ENCODE results near the gene ZSCAN9. TPM values are rescaled to one million over a fixed set of nuclear protein-coding genes. Genes with fewer than 3 reads are reported as not detected.

The ZSCAN9 gene
- total and polyA plus RNA-seq, 2 of the 13 experiments (the other 11 are each of a cell fraction or from before 2014, with no cell fraction given), result 14.6 to 17.8 TPM

GRCh38 chr6:28225056-28225834, at the start of gene ZSCAN9 (continued):
- TF ChIP-seq PHF20 (CRISPR knock-in tag; IDR thresholded peaks at IDR 0.05) (peak; percentile 97), ESRRA (CRISPR knock-in tag; IDR thresholded peaks at IDR 0.05; ENCODE audit: low read depth) (peak; percentile 72; the same call in 1 of the 2 replicates), ZNF34 (CRISPR knock-in tag; IDR thresholded peaks at IDR 0.05; ENCODE audit: borderline replicate concordance) (0 out of 2 replicates have a peak, but pooled peaks have one; percentile 68), ZEB1 (IDR thresholded peaks at IDR 0.05; ENCODE audit: insufficient replicate concordance, low read depth) (peak; percentile 48), SRSF1 (optimal IDR thresholded peaks at IDR 0.05; ENCODE audit: low read depth, low read length) (peak; percentile 71), ZNF280B (CRISPR knock-in tag; IDR thresholded peaks at IDR 0.05; ENCODE audit: borderline replicate concordance) (peak; percentile 86), NFIB (CRISPR knock-in tag; IDR thresholded peaks at IDR 0.05; ENCODE audit: borderline replicate concordance) (no peak), ZNF639 (CRISPR knock-in tag; conservative IDR thresholded peaks at IDR 0.05) (peak; percentile 93), PTBP1 (IDR thresholded peaks at IDR 0.05; ENCODE audit: low read depth, low read length, poor library complexity, severe bottlenecking) (no peak), NFYC (CRISPR knock-in tag; IDR thresholded peaks at IDR 0.05) (0 out of 2 replicates have a peak, but pooled peaks have one; percentile 19), PATZ1 (CRISPR knock-in tag; IDR thresholded peaks at IDR 0.05) (peak; percentile 80), ZNF136 (CRISPR knock-in tag; IDR thresholded peaks at IDR 0.05; ENCODE audit: low read depth) (no peak), ZNF12 (CRISPR knock-in tag; IDR thresholded peaks at IDR 0.05) (peak; percentile 75), HNRNPH1 (optimal IDR thresholded peaks at IDR 0.05; ENCODE audit: low read depth, low read length) (no peak), HHEX (CRISPR knock-in tag; IDR thresholded peaks at IDR 0.05) (no peak), THAP11 (CRISPR knock-in tag; IDR thresholded peaks at IDR 0.05) (peak; percentile 93), ZNF329 (CRISPR knock-in tag; IDR thresholded peaks at IDR 0.05; ENCODE audit: low read depth) (0 out of 2 replicates have a peak, but pooled peaks have one; percentile 62), ZC3H13 (CRISPR knock-in tag; IDR thresholded peaks at IDR 0.05) (no peak; the same call in 1 of the 2 replicates)
- TF ChIP-seq, protein P1, sequence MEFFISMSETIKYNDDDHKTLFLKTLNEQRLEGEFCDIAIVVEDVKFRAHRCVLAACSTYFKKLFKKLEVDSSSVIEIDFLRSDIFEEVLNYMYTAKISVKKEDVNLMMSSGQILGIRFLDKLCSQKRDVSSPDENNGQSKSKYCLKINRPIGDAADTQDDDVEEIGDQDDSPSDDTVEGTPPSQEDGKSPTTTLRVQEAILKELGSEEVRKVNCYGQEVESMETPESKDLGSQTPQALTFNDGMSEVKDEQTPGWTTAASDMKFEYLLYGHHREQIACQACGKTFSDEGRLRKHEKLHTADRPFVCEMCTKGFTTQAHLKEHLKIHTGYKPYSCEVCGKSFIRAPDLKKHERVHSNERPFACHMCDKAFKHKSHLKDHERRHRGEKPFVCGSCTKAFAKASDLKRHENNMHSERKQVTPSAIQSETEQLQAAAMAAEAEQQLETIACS (CRISPR knock-in tag; IDR thresholded peaks at IDR 0.05), result no peak
- TF ChIP-seq, protein P2, sequence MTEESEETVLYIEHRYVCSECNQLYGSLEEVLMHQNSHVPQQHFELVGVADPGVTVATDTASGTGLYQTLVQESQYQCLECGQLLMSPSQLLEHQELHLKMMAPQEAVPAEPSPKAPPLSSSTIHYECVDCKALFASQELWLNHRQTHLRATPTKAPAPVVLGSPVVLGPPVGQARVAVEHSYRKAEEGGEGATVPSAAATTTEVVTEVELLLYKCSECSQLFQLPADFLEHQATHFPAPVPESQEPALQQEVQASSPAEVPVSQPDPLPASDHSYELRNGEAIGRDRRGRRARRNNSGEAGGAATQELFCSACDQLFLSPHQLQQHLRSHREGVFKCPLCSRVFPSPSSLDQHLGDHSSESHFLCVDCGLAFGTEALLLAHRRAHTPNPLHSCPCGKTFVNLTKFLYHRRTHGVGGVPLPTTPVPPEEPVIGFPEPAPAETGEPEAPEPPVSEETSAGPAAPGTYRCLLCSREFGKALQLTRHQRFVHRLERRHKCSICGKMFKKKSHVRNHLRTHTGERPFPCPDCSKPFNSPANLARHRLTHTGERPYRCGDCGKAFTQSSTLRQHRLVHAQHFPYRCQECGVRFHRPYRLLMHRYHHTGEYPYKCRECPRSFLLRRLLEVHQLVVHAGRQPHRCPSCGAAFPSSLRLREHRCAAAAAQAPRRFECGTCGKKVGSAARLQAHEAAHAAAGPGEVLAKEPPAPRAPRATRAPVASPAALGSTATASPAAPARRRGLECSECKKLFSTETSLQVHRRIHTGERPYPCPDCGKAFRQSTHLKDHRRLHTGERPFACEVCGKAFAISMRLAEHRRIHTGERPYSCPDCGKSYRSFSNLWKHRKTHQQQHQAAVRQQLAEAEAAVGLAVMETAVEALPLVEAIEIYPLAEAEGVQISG (CRISPR knock-in tag; IDR thresholded peaks at IDR 0.05), result peak; percentile 99
